IMR-90 (cell line): Measurements from ENCODE around the gene USP36. TPM values are rescaled to one million over a fixed set of nuclear protein-coding genes. Genes with fewer than 3 reads are reported as not detected.

Experiments
- ATAC-seq: fragments of 200-7000 bp; cut with Tn5 transposase; 2 replicates; pipeline ENCODE4 v1.9.1; 2020; ENCODE audit warnings: low read depth, mild to moderate bottlenecking, moderate library complexity
- BruUV-seq: library from RNA; stranded (reverse); fragments of 400-500 nt; replicated peaks from 2 replicates; lab custom pipeline; 2021; lab: Mats Ljungman, UMichigan
- CTCF ChIA-PET: fragments of 300-600 bp; formaldehyde crosslinking; extraction: SDS; loops from one replicate; lab custom pipeline; 2021; ENCODE audit warnings: antibody characterized with exemption; lab: Yijun Ruan, JAX
- POLR2A ChIA-PET: fragments of 300-600 bp; sonication (Branson Sonifier 250); formaldehyde crosslinking; loops from one replicate; lab custom pipeline; 2022; ENCODE audit warnings: antibody characterized with exemption; ENCODE audit not compliant: unreplicated experiment; lab: Charles Lee
- DNase-seq: peaks from one replicate; pipeline ENCODE4 v3.0.0; 2013
- H2AFZ ChIP-seq: replicated peaks from 2 replicates; pipeline ENCODE3; 2013; ENCODE audit warnings: low read length, mild to moderate bottlenecking; ENCODE audit not compliant: poor library complexity
- H2AK5ac ChIP-seq: 2 replicates; pipeline ENCODE4 v1.6.1; 2013; ENCODE audit warnings: low read depth, low read length, inconsistent platforms
- H2AK9ac ChIP-seq: replicated peaks from 2 replicates; pipeline ENCODE3; 2013; ENCODE audit warnings: mild to moderate bottlenecking, low read depth, low read length, moderate library complexity; ENCODE audit not compliant: poor library complexity
- H2BK120ac ChIP-seq: 2 replicates; pipeline ENCODE4 v1.6.1; 2013; ENCODE audit warnings: low read depth, low read length, inconsistent platforms
- H2BK15ac ChIP-seq: 3 replicates; pipeline ENCODE4 v1.6.1; 2013; ENCODE audit warnings: low read depth, low read length, inconsistent platforms
- H2BK20ac ChIP-seq: 2 replicates; pipeline ENCODE4 v1.6.1; 2013; ENCODE audit warnings: low read depth, mild to moderate bottlenecking, inconsistent platforms, low read length, moderate library complexity
- H2BK5ac ChIP-seq: 2 replicates; pipeline ENCODE4 v1.6.1; 2013; ENCODE audit warnings: mild to moderate bottlenecking, low read depth, low read length, inconsistent platforms; ENCODE audit not compliant: poor library complexity, severe bottlenecking
- H3K14ac ChIP-seq: replicated peaks from 2 replicates; pipeline ENCODE4 v1.6.1; 2013; ENCODE audit warnings: low read depth, low read length, inconsistent platforms
- H3K18ac ChIP-seq: 2 replicates; pipeline ENCODE4 v1.6.1; 2013; ENCODE audit warnings: low read depth, low read length, control low read depth
- H3K23ac ChIP-seq: 2 replicates; pipeline ENCODE4 v1.6.1; 2013; ENCODE audit warnings: low read depth, low read length, inconsistent platforms
- H3K27ac ChIP-seq: 2 replicates; pipeline ENCODE4 v1.5.1; 2013; ENCODE audit warnings: mild to moderate bottlenecking, control low read depth, low read length; ENCODE audit not compliant: insufficient read depth
- H3K27me3 ChIP-seq: 2 replicates; pipeline ENCODE4 v1.6.1; 2013; ENCODE audit warnings: low read length; ENCODE audit not compliant: control insufficient read depth, insufficient read depth
- H3K36me3 ChIP-seq: 2 replicates; pipeline ENCODE4 v1.6.1; 2013; ENCODE audit warnings: low read length, mixed read lengths; ENCODE audit not compliant: control insufficient read depth, insufficient read depth
- H3K4ac ChIP-seq: 2 replicates; pipeline ENCODE4 v1.6.1; 2013; ENCODE audit warnings: low read depth, low read length, inconsistent platforms
- H3K4me1 ChIP-seq: 2 replicates; pipeline ENCODE4 v1.6.1; 2013; ENCODE audit warnings: low read length, mixed read lengths; ENCODE audit not compliant: control insufficient read depth, insufficient read depth
- H3K4me2 ChIP-seq: 2 replicates; pipeline ENCODE4 v1.6.1; 2013; ENCODE audit warnings: low read depth, mild to moderate bottlenecking, control low read depth, low read length, moderate library complexity
- H3K4me3 ChIP-seq: 2 replicates; pipeline ENCODE4 v1.5.1; 2013; ENCODE audit warnings: low read depth, mild to moderate bottlenecking, control low read depth, low read length, moderate library complexity; ENCODE audit not compliant: insufficient read depth
- H3K56ac ChIP-seq: 2 replicates; pipeline ENCODE4 v1.6.1; 2013; ENCODE audit warnings: low read length, inconsistent platforms; ENCODE audit not compliant: insufficient read depth; ENCODE audit errors: extremely low read depth
- H3K79me1 ChIP-seq, 2 experiments: 2 replicates each; pipeline ENCODE4 v1.6.1; 2013; ENCODE audit warnings: low read length in 2 of 2, inconsistent platforms in 1 of 2, low read depth in 1 of 2
- H3K9ac ChIP-seq: 2 replicates; pipeline ENCODE4 v1.6.1; 2013; ENCODE audit warnings: low read depth, low read length, control low read depth
- H3K9me1 ChIP-seq: 2 replicates; pipeline ENCODE4 v1.6.1; 2013; ENCODE audit warnings: low read length, inconsistent platforms; ENCODE audit not compliant: insufficient read depth
- H3K9me3 ChIP-seq: 2 replicates; pipeline ENCODE4 v1.6.1; 2013; ENCODE audit warnings: low read length; ENCODE audit not compliant: control insufficient read depth, insufficient read depth
- H4K20me1 ChIP-seq: 2 replicates; pipeline ENCODE4 v1.6.1; 2013; ENCODE audit warnings: low read length, inconsistent platforms; ENCODE audit not compliant: insufficient read depth
- H4K5ac ChIP-seq: 2 replicates; pipeline ENCODE4 v1.6.1; 2013; ENCODE audit warnings: mild to moderate bottlenecking, low read depth, low read length, control low read depth
- H4K8ac ChIP-seq, 2 experiments: 2 replicates each; pipeline ENCODE4 v1.6.1; 2013; ENCODE audit warnings: low read depth in 2 of 2, low read length in 2 of 2, control low read depth in 1 of 2, inconsistent platforms in 1 of 2
- H4K91ac ChIP-seq: 2 replicates; pipeline ENCODE4 v1.6.1; 2013; ENCODE audit warnings: low read depth, low read length, inconsistent platforms; ENCODE audit not compliant: insufficient read depth
- CTCF ChIP-seq: conservative IDR thresholded peaks from 2 replicates; pipeline ENCODE4 v1.5.1; 2012; ENCODE audit warnings: mild to moderate bottlenecking, low read depth, low read length, improper control_type of control experiment
- NFE2L2 ChIP-seq: fragments of 150-350 bp; IDR thresholded peaks from 2 replicates; pipeline ENCODE4 v1.6.1; 2016; ENCODE audit warnings: low read depth, mild to moderate bottlenecking, low read length
- POLR2A ChIP-seq: IDR thresholded peaks from 2 replicates; pipeline ENCODE4 v1.6.1; 2012; ENCODE audit warnings: mild to moderate bottlenecking, low read depth, low read length
- RCOR1 ChIP-seq: IDR thresholded peaks from 2 replicates; pipeline ENCODE4 v1.6.1; 2012; ENCODE audit warnings: mild to moderate bottlenecking, low read length, improper control_type of control experiment; ENCODE audit not compliant: insufficient replicate concordance
- RFX5 ChIP-seq: IDR thresholded peaks from 2 replicates; pipeline ENCODE4 v1.8.0; 2012; ENCODE audit warnings: low read depth, mild to moderate bottlenecking, low read length, moderate library complexity
- WGBS, 2 experiments: methylation state at CpG; one replicate each; pipeline versions ENCODE4 v1.1.5 to v1.1.7; 2013; ENCODE audit warnings: missing lambda C conversion rate in 2 of 2; ENCODE audit not compliant: insufficient read length in 1 of 2; ENCODE audit errors: extremely low coverage in 2 of 2; 5-methylcytosine and 5-hydroxymethylcytosine counted together
- dilution Hi-C: fragments of 300-500 bp; cut with HindIII; formaldehyde crosslinking; loops from one replicate; pipeline ENCODE4 v1.14.3; 2018; ENCODE audit warnings: low sequenced_read_pairs; ENCODE audit not compliant: unreplicated experiment
- in situ Hi-C: fragments of 300-500 bp; cut with MboI; formaldehyde crosslinking; loops from 3 replicates; pipeline ENCODE4 v1.14.3; 2019; ENCODE audit warnings: low sequenced_read_pairs, inconsistent platforms, mixed read lengths
- intact Hi-C: fragments of 100-400 bp; cut with micrococcal nuclease; formaldehyde crosslinking; loops from 2 replicates; pipeline ENCODE4 v1.10.0; 2022
- polyA plus RNA-seq, 3 experiments: library from polyadenylated mRNA; depleted of rRNA; stranded (reverse); fragments of >200 nt; gene quantifications; 2 replicates each; pipeline ENCODE4 v1.2.3, GENCODE V29; 2012; ENCODE audit warnings: low replicate concordance in 1 of 3
- total RNA-seq: library from RNA; depleted of rRNA; stranded (reverse); fragments of >200 nt; gene quantifications from 2 replicates; pipeline ENCODE4 v1.2.3, GENCODE V29; 2012
- TF ChIP-seq, protein P1 (sequence below): fragments of 150-350 bp; IDR thresholded peaks from 2 replicates; pipeline ENCODE4 v1.6.1; 2017; ENCODE audit warnings: mild to moderate bottlenecking, antibody characterized with exemption, low read length, low read depth

The USP36 gene
- total and polyA plus RNA-seq, 2 of the 4 experiments (the other 2 are of a cell fraction) = 30.6 to 38.3 TPM

GRCh38 chr17:78795861-78796516 is 44.6 kb downstream of the USP36 start:
- H3K14ac ChIP-seq = no peak overlapping the region
- H2BK20ac ChIP-seq = no peak overlapping the region
- DNase-seq = no peak
- H3K18ac ChIP-seq = no peak overlapping the region
- TF ChIP-seq POLR2A (no peak), RCOR1 (no peak), NFE2L2 (no peak), CTCF (no peak), RFX5 (no peak)
- TF ChIP-seq, protein P1, sequence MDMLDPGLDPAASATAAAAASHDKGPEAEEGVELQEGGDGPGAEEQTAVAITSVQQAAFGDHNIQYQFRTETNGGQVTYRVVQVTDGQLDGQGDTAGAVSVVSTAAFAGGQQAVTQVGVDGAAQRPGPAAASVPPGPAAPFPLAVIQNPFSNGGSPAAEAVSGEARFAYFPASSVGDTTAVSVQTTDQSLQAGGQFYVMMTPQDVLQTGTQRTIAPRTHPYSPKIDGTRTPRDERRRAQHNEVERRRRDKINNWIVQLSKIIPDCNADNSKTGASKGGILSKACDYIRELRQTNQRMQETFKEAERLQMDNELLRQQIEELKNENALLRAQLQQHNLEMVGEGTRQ = no peak
- H4K8ac ChIP-seq = no peak overlapping the region
- H3K79me1 ChIP-seq = peaks cover 3 to 60% of the 10 kb centered on the region in 2 experiments; a peak in 2 of 4 replicates
- H4K5ac ChIP-seq = no peak overlapping the region
- H3K4me2 ChIP-seq = no peak overlapping the region
- H3K9me3 ChIP-seq = no peaks in the 10 kb centered on the region
- in situ Hi-C loops = no loop called here
- BruUV-seq = TSS peak; percentile 54
- intact Hi-C loops = no loop called here
- dilution Hi-C loops = no loop called here
- no peak overlapping the region for H3K23ac ChIP-seq
- no peak overlapping the region for H3K9ac ChIP-seq
- H2AK9ac ChIP-seq = no peak overlapping the region
- H4K91ac ChIP-seq = no peak overlapping the region
- no peak overlapping the region for H3K4ac ChIP-seq
- H2BK5ac ChIP-seq = no peak overlapping the region
- ChIA-PET POLR2A (no interaction called here), CTCF (no interaction called here)
- H3K27me3 ChIP-seq = no peaks in the 10 kb centered on the region
- peaks cover 25% of the 10 kb centered on the region for H3K9me1 ChIP-seq
- no peak overlapping the region for H2AFZ ChIP-seq
- H2BK15ac ChIP-seq = no peak overlapping the region
- no peak overlapping the region for H3K27ac ChIP-seq
- 92% methylated on average over 5 of the region's 14 CpGs; no CpG with 5 or more reads in 1 of the 2 experiments for WGBS, 2 experiments
- ATAC-seq = no peak
- no peak overlapping the region for H2AK5ac ChIP-seq
- H3K56ac ChIP-seq = no peak overlapping the region
- peaks cover 15% of the 10 kb centered on the region for H3K4me1 ChIP-seq
- peaks cover 20% of the 10 kb centered on the region for H4K20me1 ChIP-seq
- H3K36me3 ChIP-seq = peaks cover 57% of the 10 kb centered on the region
- no peak overlapping the region for H3K4me3 ChIP-seq
- no peak overlapping the region for H2BK120ac ChIP-seq
